Measurements from ENCODE around the gene ARHGAP26.

GRCh38 chr5:143247134-143247815 is 477.1 kb downstream of the ARHGAP26 start:
- no peak for TF ChIP-seq POLR2A (IDR thresholded peaks at IDR 0.05)
- no peak for TF ChIP-seq CTCF (IDR thresholded peaks at IDR 0.05)
